GM18907 (cell line): ENCODE data around the gene DEPDC4.
A peak's percentile ranks its signal among the peaks of the same experiment; 100 is the strongest.
"Not testable (repeated sequence)": the region's sequence is repeated elsewhere in the genome, so short reads cannot be mapped to it uniquely, and the experiment has no call there.

Experiments used
- ATAC-seq: cut with Tn5 transposase; IDR thresholded peaks from one replicate; pipeline ENCODE4 v1.9.1; 2021; ENCODE audit warnings: mild to moderate bottlenecking, moderate library complexity; ENCODE audit not compliant: unreplicated experiment

The DEPDC4 gene

DNA sequence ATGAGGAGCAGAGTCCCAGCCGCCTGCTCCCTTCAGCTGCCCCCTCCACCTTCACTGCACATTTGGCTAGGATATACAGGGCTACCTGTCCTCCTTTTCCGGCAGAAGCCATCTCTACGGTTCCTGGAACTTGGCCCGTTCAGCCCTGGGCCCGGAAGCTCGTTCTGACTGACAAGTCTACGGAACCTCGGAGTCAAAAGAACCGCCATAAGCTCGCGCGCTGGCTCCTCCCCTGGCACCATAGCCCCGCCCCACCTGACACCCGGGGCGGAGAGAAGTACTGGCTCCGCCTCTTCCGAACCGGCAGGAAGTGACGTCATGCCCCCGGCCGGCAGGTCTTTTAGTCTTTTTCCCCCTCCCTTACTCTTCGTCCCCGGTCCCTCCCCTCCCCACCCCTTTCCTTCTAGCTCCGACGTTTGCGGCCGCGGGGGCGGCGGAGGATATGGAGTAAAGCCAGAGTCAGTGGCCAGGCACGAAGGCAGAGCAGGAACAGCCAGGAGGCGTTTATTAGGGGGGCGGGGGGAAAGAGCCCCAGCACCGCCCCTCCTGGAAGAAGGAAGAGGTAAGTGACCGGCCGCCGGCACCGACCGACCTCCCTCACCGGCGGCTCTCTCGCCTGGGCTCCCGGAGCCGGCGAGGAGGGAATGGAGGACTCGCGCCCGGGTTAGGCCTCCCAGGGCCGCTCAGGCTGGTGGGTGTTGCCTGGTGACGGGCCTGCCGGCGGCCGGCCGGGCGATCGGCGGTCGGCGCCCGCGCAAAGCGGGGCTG lies at the start of gene DEPDC4, which contains the start of gene SCYL2:
Gene DEPDC4 (minus strand): TSS at position 245 of the 768 bp plus-strand sequence. CDS start 3 bp downstream, at position 242.
Gene SCYL2 (plus strand): TSS at position 343 of the 768 bp plus-strand sequence. CDS start 15,794 bp downstream, outside the sequence.
- ATAC-seq: peak; percentile 96

DNA sequence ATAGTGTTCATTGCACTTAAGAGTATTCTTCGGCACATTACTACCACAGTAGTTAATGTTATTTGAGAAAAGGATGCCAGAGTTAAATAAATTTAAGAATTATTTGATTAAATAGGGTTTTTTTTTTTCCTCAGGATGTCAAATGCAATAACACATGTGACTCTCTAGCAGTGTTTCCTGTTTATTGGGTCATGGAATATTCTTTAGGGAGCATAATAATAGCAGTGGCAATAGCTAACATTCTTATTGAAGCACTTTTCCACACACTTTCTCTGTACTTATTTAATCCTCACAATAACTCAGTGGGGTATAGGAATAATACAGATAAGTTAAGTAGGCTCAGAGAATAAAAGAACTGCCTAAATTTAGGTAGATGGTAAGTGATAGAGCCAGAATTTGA lies 44.4 kb upstream of the DEPDC4 start:
- no peak for ATAC-seq

DNA sequence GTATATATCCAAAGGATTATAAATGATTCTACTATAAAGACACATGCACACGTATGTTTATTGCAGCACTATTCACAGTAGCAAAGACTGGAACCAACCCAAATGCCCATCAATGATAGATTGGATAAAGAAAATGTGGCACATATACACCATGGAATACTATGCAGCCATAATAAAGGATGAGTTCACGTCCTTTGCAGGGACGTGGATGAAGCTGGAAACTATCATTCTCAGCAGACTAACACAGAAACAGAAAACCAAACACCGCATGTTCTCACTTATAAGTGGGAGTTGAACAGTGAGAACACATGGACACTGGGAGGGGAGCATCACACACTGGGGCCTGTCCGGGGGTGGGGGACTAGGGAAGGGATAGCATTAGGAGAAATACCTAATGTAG lies 41.3 kb upstream of the DEPDC4 start:
- not testable (repeated sequence) for ATAC-seq

DNA sequence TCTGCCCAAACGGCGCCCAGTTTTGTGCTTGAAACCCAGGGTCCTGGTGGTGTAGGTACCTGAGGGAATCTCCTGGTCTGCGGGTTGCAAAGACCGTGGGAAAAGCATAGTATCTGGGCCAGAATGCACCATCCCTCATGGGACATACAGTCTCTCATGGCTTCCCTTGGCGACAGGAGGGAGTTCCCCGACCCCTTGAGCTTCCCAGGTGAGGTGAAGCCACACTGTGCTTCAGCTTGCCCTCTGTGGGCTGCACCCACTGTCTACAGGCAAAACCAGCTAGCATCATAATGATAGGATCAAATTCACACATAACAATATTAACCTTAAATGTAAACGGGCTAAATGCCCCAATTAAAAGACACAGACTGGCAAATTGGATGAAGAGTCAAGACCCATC lies 37.5 kb upstream of the DEPDC4 start:
- ATAC-seq: not testable (repeated sequence)

DNA sequence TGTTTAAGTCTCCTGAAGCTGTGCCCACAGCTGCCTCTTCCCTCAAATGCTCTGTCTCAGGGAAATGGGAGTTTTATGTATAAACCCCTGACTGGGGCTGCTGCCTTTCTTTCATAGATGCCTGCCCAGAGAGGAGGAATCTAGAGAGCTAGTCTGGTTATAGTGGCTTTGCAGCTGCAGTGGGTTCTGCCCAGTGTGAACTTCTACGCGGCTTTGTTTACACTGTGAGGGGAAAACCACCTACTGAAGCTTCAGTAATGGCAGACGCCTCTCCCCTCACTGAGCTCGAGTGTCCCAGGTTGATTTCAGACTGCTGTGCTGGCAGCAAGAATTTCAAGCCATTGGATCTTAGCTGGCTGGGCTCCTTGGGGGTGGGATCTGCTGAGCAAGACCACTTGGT lies 37.0 kb upstream of the DEPDC4 start:
- ATAC-seq: no peak

DNA sequence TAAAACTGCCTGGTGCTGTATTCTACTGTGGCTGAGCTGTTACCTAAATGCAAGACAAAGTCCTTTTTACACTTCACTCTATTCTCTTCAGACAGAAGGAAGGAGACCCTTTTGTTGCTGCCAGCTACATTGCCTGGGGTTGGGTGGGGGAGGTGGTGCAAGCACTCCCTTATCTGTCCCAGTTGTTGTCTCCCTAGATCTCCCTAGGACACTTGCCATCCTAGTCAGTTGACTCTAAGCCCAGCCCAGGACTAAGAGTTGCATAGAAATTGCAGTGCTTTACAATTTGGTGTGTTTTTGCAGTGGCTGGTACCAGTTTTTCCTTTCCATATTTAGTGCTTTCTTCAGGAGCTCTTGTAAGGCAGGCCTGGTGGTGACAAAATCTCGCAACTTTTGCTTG lies 35.2 kb upstream of the DEPDC4 start:
- ATAC-seq: no peak

DNA sequence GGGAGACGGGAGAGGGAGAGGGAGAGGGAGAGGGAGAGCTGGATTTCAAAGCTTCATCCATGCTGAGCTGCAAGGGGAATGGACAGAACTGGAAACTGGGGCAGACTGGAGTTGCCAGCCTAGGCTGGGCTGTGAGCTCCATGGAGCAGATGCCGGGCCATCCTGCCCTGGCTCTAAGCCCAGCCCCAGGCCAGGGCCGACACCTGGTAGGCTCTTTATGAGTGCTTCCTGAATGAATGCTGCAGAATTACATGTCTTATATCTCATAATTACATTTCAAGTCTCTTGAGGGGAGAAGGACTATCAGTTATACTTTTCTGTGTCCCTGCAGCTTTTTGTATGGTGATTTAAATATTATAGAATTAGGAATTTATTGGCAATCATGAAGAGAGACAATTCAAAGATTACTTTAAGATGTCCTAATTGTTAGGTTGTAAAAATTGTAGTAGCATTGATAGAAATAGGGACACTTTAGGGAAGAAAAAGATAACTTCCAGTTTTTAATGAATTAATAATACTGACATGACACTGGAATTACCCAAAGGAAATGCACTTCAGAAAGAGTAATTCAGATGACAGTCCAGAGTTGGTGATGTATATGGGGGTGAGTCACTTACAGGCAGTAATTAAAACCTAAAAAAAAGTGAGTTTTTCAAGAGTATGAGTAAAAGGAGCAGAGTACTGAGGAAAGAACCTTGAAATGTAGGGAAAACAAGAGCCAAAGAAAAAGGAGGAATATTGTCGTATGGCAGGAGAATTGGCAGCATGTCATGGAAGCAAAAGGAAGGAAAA lies 29.1 kb upstream of the DEPDC4 start:
- ATAC-seq: no peak

DNA sequence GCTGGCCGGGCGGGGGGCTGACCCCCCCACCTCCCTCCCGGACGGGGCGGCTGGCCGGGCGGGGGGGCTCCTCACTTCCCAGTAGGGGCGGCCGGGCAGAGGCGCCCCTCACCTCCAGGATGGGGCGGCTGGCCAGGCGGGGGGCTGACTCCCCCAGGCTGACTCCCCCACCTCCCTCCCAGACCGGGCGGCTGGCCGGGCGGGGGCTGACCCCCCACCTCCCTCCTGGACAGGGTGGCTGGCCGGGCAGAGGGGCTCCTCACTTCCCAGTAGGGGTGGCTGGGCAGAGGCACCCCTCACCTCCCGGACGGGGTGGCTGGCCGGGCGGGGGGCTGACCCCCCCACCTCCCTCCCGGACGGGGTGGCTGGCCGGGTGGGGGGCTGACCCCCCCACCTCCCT lies 27.5 kb upstream of the DEPDC4 start:
- ATAC-seq: not testable (repeated sequence)

DNA sequence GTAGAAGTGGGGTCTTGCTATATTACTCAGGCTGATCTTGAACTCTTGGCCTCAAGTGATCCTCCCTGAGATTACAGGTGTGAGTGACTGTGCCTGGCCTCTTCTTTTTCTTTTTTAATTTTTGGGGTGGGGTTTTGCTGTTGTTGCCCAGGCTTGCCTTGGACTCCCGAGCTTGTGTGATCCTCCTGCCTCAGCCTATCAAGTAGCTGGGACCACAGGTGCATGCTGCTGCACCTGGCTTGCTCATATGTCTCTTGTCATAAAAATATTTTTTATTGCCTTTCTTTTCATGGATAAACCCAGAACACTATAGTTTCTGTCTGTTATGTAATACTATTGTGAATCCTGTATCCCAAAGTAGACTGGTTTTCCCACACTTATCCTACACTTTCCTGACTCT lies 26.1 kb upstream of the DEPDC4 start:
- ATAC-seq: no peak

DNA sequence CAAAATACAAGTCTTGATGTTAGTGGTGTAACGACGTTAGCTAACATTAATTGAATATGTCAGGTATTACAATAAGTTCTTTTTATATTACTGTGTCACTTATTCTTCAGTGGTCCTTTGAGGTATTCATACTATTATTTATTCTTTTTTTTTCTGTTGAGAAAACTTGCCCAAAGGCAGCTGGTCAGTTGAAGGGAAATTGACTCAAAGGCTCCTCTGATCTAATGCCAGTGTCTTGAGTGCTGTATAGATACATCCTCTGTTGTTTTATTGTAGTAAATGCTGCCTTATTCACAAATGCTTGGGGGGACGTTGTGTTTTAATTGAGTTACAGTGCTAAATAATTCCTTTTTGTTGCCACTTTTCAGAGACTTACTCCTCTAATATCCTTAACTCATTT lies 23.1 kb upstream of the DEPDC4 start:
- ATAC-seq: no peak

DNA sequence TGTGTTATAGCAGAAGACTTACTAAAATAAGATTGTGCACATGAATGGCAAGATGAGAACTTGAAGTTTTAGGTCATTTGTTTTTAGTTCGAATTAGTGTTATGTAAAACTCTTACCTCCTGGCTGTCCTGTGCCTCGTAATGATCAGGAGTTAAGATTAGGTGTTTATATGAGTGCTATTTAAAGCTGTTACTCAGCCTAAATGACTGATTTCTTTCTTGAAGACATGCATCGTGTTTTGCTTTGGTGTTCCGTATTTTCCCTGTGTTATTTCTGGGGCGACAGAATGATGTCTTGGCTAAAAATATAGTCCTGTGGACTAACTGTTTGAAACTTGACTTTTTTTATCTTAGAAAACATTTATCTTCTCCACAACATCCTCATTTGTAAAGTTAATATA lies 22.2 kb upstream of the DEPDC4 start:
- ATAC-seq: no peak

DNA sequence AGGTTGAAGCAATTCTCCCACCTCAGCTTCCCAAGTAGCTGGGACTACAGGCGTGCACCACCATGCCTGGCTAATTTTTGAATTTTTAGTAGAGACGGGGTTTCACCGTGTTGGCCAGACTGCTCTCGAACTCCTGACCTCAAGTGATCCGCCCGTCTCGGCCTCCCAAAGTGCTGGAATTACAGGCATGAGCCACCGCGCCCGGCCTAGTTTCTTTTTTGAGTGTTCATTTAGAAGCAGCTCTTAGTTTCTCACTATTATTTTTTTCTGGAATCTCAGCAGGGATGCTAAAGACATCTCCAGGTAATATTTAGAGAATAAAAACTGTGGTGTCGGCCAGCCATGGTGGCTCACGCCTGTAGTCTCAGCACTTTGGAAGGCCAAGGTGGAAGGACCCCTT lies 17.7 kb upstream of the DEPDC4 start:
- not testable (repeated sequence) for ATAC-seq

DNA sequence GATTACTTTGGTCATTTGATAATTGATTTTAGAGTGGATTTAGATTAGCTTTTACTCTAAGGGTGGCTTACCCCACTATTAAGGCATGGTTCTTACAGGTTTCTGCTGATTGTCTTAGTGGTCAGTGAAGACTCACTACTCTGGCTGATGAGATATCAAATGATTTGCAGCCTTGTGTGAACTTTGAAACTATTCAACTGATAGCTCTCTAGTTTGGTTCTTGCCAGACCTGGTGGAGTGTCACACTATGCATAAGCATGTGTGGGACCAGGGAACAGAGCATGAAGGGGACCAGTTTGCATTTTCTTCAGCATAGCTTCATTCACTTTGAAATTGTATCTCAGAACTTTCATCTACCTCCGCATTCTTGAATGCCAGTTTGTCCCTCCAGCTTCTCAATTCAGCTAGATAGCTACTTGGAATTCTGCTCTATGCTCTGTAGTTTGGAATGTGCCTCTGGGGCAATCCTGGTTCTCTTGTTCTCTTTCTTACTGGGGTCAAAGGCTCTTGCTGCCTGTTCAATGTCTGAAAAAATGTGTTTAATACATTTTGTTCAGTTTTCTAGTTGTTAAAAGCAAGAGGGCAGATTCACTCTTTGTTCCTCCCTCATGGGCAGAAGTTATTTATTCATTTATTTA lies 12.8 kb upstream of the DEPDC4 start:
- ATAC-seq: no peak

DNA sequence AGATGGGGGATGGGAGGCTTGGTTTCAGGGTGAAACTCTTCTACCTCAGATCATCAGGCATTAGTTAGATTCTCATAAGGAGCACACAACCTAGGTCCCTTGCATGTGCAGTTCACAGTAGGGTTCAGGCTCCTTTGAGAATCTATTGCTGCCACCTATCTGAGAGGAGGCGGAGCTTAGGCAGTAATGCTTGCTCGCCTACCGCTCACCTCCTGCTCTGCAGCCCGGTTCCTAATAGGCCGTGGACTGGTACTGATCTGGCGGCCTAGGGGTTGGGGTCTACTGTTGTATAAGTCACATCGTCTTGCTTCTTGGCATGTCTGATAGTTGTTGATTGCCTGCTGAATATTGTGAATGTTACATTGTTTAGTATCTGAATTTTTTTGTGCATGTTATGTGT lies 12.3 kb upstream of the DEPDC4 start:
- ATAC-seq: no peak

DNA sequence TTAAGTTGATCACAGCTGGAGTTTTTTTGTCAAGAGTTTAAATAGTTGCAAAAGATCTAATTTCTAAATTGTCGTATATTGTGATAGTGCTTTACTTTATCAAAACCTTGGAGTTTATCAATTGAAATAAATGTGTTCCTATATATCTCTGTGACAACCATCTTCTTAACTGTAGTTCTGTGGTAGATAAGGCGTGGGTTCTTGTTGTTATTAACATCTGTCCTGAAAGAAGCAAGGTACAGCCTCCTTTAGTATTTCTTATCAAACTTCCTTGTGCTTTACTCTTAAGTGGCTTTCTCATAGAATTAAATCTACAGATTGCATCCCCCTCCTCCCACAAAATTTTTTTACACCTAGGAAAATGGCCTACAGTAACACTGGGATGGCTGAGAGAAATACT lies 7.4 kb upstream of the DEPDC4 start:
- ATAC-seq: no peak

DNA sequence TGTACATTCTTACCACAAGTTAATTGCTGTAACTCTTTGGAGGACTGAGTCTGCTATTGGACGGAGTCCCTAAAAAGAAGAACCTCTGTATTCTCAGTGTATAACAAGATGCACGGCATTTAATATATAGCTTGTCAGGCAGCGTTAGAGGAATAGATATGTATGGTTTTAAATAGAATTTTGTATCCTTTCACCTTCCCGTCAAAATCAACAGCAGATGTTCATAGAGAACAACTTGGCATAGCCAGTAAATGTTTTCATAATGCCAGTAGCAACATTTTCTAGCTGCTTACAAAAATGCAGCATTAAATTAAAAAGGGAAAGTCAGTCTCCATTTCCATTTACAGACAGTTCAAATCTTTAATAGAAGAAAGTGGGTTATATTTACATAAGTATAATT lies 6.9 kb upstream of the DEPDC4 start:
- ATAC-seq: no peak

DNA sequence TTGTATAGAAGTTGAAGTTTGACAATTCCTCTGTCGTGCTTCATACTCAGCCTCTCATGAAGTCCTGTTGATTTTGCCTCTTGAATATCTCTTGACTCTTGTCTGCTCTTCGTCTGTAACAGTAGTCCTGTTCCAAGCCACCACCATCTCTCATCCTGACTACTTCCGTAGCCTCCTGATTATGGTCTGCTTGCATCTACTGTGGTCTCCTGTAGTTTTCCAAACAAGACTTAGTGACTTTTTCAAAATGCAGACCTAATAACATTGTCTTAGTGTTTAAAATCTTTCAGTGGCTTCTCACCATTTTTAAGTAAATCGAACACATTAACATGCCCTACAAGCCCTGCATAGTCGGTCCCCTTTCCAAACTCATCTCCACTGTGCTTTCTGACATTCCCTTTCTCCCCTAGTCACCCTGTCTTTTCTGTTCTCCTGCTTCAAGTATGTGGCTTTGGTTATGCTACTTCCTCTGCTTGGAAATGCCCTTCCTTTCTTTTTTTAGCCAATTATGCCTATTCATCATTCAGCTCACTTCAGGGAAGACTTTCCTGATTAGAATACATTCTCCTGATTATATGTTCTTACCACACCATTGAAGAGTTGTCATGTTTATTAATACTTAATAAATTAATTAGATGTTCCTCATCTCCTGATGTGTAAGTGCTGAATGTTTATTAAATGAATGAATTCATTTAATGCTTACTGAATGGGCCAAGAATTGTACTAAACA lies 2.1 kb upstream of the DEPDC4 start:
- no peak for ATAC-seq

DNA sequence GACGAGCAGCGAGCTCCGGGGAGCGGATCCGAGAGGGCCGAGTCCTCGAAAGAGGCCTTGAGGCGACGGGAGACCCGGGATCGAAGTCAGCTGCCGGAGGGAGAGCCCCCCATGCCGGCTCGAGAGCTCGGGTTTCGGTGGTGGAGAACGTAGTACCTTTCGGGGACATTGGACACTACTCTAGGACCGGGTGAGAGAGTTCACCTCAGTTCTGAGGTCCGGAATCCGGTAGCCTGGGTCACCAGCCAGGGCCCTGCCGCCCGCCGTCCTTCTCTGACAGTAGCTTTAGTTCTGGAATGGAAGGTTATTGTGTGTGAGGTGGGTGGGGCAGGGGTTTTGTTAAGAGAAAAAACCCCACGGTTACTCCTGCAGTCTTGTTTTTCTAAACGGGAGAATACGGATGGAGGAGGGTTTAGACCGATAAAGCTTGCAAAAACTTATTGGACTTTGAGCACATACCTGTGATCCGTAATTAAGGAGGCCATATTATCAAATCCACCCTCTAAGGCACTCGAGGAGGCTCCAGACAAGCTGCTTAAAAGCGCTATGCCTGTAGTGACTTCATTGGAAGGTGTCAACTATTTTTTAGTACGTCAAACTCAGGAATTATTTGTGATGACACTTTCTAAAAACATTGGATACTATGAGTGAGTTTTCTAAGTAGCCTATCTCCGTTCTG lies 863 bp upstream of the DEPDC4 start:
- ATAC-seq: peak; percentile 26

DNA sequence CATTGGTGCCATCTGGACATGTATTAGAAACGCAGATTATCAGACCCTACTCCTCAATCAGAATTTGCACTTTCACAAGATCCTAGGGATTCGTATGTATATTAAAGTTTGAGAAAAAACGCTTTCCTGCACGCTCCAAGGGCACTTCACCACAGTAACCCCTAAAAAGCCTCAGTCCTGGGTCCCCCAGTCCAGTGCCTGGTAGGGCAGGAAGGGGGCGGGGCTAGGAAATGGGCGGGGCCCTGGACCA lies 369 bp downstream of the DEPDC4 start:
- peak; percentile 93 for ATAC-seq

DNA sequence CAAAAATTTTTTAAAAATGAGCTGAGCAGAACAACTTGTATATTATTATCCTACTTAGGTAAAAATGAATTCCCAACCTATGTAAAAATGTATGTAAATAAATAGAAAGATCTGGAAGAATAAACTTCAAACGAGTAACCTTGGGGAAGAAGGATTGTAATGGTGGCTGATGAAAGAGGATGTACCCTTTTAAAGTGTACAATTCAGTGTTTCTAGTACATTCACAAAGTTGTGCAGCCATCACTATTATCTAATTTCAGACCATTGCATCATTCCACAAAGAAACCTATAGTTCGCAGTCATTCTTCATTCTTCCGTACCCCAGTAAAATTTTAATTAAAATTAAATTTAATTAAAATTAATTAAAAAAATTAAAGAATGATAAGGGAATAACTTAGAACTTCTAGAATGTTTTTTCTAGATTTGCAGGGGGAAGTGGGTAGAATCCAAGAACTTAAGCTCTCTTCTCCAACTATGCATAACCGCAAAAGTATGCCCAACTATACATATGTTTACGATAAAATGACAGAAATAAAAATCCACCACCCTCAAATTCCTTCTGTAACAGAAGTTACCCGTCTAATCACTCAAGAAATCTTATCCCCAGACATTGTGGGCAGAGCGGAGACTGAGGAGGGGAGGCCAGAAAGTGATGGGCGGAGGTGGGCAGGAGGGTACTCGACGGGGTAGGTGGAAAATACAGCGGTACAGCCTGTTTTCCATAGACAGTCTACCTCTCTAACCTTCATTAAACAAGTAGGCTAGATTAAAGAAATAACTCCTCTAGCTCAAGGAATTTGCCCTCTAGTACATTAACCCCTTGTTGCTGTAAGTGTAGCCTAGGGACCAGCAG lies 921 bp downstream of the DEPDC4 start:
- ATAC-seq: peak; percentile 19
